ENCODE results near the gene TCP1. TPM values are rescaled to one million over a fixed set of nuclear protein-coding genes. Genes with fewer than 3 reads are reported as not detected.
"Not testable (repeated sequence)": the region's sequence is repeated elsewhere in the genome, so short reads cannot be mapped to it uniquely, and the experiment has no call there.

TCP1 gene
- polyA plus RNA-seq, 12 donors, result 122 to 231 (median 218) TPM; not detected in 1

- no peak for DNase-seq
These were observed 42.6 kb downstream of the TCP1 start for GRCh38 chr6:159746759-159747158.

GRCh38 chr6:159745081-159745480 lies 44.3 kb downstream of the TCP1 start:
- DNase-seq, result no peak

GRCh38 chr6:159742165-159742564 lies 47.2 kb downstream of the TCP1 start:
- no peak for DNase-seq

GRCh38 chr6:159739341-159739740 lies 50.1 kb downstream of the TCP1 start:
- DNase-seq, result no peak

- DNase-seq, result no peak
These were observed 52.5 kb downstream of the TCP1 start for GRCh38 chr6:159736908-159737307.

- not testable (repeated sequence) for DNase-seq
These were observed 56.0 kb downstream of the TCP1 start for GRCh38 chr6:159733395-159733794.

- not testable (repeated sequence) for DNase-seq
These were observed 56.9 kb downstream of the TCP1 start for GRCh38 chr6:159732550-159732949.

GRCh38 chr6:159730332-159730676 lies 59.1 kb downstream of the TCP1 start:
- DNase-seq, result no peak

GRCh38 chr6:159729598-159730331 lies 59.6 kb downstream of the TCP1 start:
- DNase-seq, result no peak

- DNase-seq, result peak; percentile 20
These were observed 60.9 kb downstream of the TCP1 start for GRCh38 chr6:159728531-159728964.

Other genes with a start within 250 kb of the TCP1 start
- 100 to 1,000 TPM in 5 of 12 donors, 10 to 100 TPM in 6, not detected in 1; 66.3 to 109 (median 97.4) TPM for gene SOD2, start 96.4 kb downstream of the TCP1 start, polyA plus RNA-seq (ENCODE audit: insufficient read length in 12 of 12)
- gene WTAP, start 62.1 kb downstream of the TCP1 start, polyA plus RNA-seq (ENCODE audit: insufficient read length in 12 of 12), result 100 to 1,000 TPM in 2 of 12 donors, 10 to 100 TPM in 10; 63.0 to 348 (median 84.9) TPM
- gene ACAT2, start 27.6 kb downstream of the TCP1 start, polyA plus RNA-seq (ENCODE audit: insufficient read length in 12 of 12), result 10 to 100 TPM in 10 of 12 donors, 1 to 10 TPM in 1, not detected in 1; 7.8 to 30.6 (median 19.7) TPM
- 10 to 100 TPM in 11 of 12 donors, not detected in 1; 54.5 to 74.2 (median 66.3) TPM for gene MRPL18, start 865 bp upstream of the TCP1 start, polyA plus RNA-seq (ENCODE audit: insufficient read length in 12 of 12)
- gene PNLDC1, start 10.7 kb upstream of the TCP1 start, polyA plus RNA-seq (ENCODE audit: insufficient read length in 12 of 12), result under 1 TPM in 8 of 12 donors, not detected in 4; 0.13 to 0.54 (median 0.22) TPM
- 1 to 10 TPM in 1 of 12 donors, under 1 TPM in 9, not detected in 2; 0.11 to 1.1 (median 0.30) TPM for gene MAS1, start 101.4 kb upstream of the TCP1 start, polyA plus RNA-seq (ENCODE audit: insufficient read length in 12 of 12)
- gene IGF2R, start 179.5 kb upstream of the TCP1 start, polyA plus RNA-seq (ENCODE audit: insufficient read length in 12 of 12), result 100 to 1,000 TPM in 9 of 12 donors, 10 to 100 TPM in 2, not detected in 1; 74.0 to 149 (median 125) TPM